ENCODE data around the gene YPEL2. TPM values are rescaled to one million over a fixed set of nuclear protein-coding genes. Genes with fewer than 3 reads are reported as not detected.
A peak's percentile ranks its signal among the peaks of the same experiment; 100 is the strongest.

The YPEL2 gene
- total and polyA plus RNA-seq, 2 donors: 7.0 to 10.6 TPM

DNA sequence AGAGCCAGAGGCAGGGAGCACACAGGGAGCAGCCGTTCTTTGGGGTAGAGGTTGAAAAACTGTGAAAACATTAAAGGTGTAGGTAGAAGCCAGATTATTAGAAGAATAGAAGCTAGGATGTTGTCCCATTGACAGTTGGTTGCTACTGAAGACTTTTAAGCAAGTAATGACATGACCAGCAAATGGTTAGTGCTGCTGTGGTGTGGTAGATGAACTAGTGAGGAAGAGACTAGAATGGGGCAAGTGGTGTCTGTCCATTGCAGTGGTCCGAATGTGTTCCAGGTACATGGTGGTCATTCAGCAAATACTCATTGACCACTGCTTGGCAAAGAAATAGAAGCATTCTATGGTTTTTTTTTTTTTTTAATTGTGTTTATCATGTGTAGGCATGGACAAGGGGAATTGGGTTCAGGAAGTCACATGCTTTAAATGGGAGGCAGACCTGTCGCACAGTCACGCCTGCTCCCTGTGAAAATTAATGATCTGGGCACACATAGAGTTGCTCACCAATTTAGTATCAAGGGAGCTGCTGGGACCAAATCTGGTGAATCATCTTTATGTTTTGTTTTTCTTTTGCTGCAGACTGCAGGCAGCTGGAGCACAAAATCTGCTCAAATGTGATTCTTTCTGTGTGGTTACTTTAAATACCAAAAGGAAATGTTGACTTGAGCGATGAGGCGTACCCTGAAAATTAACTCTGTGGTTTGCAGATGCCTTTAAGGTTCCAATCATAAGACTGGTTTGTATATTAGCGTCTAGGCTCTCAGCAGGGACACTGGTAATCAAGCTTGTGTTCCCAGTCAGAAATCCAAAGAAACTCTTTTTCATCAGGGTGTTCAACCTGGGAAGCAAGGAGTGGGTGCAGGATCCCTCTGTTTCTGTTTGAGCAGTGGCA lies 30.7 kb downstream of the YPEL2 start:
- Histone ChIP-seq H3K27me3 (ENCODE audit: control insufficient read depth in 2 of 2, insufficient read depth in 1 of 2, low read length in 1 of 2) (no peaks in the 10 kb centered on the region), H3K4me3 (ENCODE audit: low read length in 2 of 2) (no peak overlapping the region), H3K9me3 (ENCODE audit: control insufficient read depth in 2 of 2, insufficient read depth in 1 of 2, low read length in 1 of 2) (no peaks in the 10 kb centered on the region), H3K27ac (ENCODE audit: low read depth in 1 of 2, low read length in 1 of 2) (peak overlapping the region; percentile 55 to 58), H3K36me3 (ENCODE audit: control insufficient read depth in 2 of 2, insufficient read depth in 2 of 2, low read length in 1 of 2) (no peaks in the 10 kb centered on the region), H3K4me1 (ENCODE audit: control insufficient read depth in 2 of 2, insufficient read depth in 2 of 2, low read length in 2 of 2) (peaks cover 14 to 47% of the 10 kb centered on the region in 2 donors)
- DNase-seq (ENCODE audit: low read depth in 6 of 9, low spot score in 9 of 9): peak in 5 of 9 donors; percentile 15 to 71 (median 39)
- 37% methylated on average over 7 of the region's 7 CpGs for WGBS

DNA sequence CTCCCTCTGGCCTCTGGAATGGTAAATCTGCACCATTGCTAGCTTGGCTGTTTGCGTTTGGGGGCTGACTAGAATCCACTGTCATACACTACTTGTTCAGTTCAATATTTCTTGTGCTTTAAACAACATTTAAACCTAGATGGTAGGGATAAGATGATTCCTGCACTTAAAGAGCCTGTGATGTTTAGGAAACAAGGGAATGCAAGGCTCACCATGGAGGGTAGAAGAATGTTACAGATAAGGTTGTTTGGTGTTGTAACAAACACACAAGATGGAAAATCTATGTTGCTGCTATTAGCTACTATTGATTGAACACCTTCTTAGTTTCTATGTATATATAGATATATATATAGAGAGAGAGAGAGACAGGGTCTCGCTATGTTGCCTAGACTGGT lies 31.4 kb downstream of the YPEL2 start:
- Histone ChIP-seq H3K4me3 (ENCODE audit: low read length in 2 of 2) (no peak overlapping the region), H3K27ac (ENCODE audit: low read depth in 1 of 2, low read length in 1 of 2) (peak overlapping the region; percentile 55 to 58), H3K27me3 (ENCODE audit: control insufficient read depth in 2 of 2, insufficient read depth in 1 of 2, low read length in 1 of 2) (no peaks in the 10 kb centered on the region), H3K4me1 (ENCODE audit: control insufficient read depth in 2 of 2, insufficient read depth in 2 of 2, low read length in 2 of 2) (peaks cover 14 to 48% of the 10 kb centered on the region in 2 donors), H3K9me3 (ENCODE audit: control insufficient read depth in 2 of 2, insufficient read depth in 1 of 2, low read length in 1 of 2) (no peaks in the 10 kb centered on the region), H3K36me3 (ENCODE audit: control insufficient read depth in 2 of 2, insufficient read depth in 2 of 2, low read length in 1 of 2) (no peaks in the 10 kb centered on the region)
- 78% methylated on average over 2 of the region's 2 CpGs for WGBS
- no peak for DNase-seq (ENCODE audit: low read depth in 6 of 9, low spot score in 9 of 9)

DNA sequence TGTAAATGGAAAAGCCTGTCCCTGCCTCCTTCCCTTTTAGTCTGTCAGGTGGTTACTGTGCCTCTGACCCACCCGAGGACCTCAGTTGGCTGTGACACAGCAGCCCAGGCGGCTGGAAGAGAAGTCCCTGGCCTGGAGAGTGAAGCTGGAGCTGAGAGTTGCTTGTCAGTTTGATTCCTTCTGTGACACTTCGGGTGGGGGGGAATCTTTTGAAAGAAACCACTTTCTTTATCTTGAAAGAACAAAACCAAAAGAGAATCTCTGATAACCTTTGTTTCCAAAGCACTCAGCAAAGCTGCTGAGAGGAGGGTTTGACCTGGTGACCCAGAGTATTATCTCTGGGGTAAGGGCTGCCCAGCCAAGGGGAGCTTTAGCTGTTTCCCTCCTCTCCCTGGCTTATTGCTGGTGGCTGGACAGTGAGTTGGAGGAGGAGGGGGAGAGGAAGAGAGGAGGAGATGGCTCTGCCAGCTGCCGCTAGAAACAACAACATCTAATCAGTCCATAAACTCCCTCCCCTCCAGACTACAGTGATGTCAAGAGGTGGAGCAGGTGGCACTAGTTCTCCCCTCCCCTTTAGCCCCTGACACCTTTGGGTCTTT lies 34.0 kb downstream of the YPEL2 start:
- Histone ChIP-seq H3K36me3 (ENCODE audit: control insufficient read depth in 2 of 2, insufficient read depth in 2 of 2, low read length in 1 of 2) (no peaks in the 10 kb centered on the region), H3K27me3 (ENCODE audit: control insufficient read depth in 2 of 2, insufficient read depth in 1 of 2, low read length in 1 of 2) (no peaks in the 10 kb centered on the region), H3K9me3 (ENCODE audit: control insufficient read depth in 2 of 2, insufficient read depth in 1 of 2, low read length in 1 of 2) (no peaks in the 10 kb centered on the region), H3K4me3 (ENCODE audit: low read length in 2 of 2) (no peak overlapping the region), H3K4me1 (ENCODE audit: control insufficient read depth in 2 of 2, insufficient read depth in 2 of 2, low read length in 2 of 2) (peaks cover 14 to 48% of the 10 kb centered on the region in 2 donors), H3K27ac (ENCODE audit: low read depth in 1 of 2, low read length in 1 of 2) (peak overlapping the region; percentile 74 to 83)
- DNase-seq (ENCODE audit: low read depth in 6 of 9, low spot score in 9 of 9): peak in 4 of 9 donors; percentile 25 to 66 (median 30)
- WGBS: 44% methylated on average over 4 of the region's 4 CpGs

DNA sequence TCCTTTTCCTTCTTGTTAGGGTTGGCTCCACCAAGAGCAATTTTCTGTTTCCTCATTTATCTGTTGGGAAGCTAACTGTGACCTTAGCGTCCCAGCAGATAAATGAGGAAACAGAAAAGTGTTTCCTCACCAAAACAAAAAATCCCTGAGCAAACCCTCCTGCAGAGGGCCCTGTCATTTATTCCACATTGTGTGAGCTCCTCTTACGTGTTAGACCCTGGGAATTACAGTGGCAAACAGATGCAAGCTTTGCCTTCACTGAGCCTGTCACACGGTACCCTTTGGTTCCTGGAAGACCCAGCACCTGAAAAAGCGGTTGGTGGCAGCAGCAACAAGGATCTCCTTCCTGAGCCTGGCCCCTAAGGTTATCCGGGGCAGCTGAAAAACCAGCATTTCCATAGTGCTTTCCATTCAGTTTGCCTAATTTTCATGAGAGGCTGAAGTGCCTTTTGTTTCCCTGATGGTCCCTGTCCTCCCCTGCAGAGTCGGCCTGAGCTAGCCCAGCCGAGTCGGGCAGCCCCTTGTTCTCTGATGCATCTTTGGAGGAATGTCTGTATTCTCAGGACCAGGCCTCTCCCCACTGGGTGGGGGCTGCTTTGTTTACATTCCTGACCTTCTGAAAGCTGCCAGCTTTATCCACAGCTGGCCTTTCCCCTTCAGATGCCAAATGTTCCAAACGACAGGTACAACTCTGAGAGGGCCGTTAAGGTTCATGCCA lies 34.7 kb downstream of the YPEL2 start:
- Histone ChIP-seq H3K27me3 (ENCODE audit: control insufficient read depth in 2 of 2, insufficient read depth in 1 of 2, low read length in 1 of 2) (no peaks in the 10 kb centered on the region), H3K9me3 (ENCODE audit: control insufficient read depth in 2 of 2, insufficient read depth in 1 of 2, low read length in 1 of 2) (no peaks in the 10 kb centered on the region), H3K4me1 (ENCODE audit: control insufficient read depth in 2 of 2, insufficient read depth in 2 of 2, low read length in 2 of 2) (peaks cover 14 to 52% of the 10 kb centered on the region in 2 donors), H3K36me3 (ENCODE audit: control insufficient read depth in 2 of 2, insufficient read depth in 2 of 2, low read length in 1 of 2) (no peaks in the 10 kb centered on the region), H3K27ac (ENCODE audit: low read depth in 1 of 2, low read length in 1 of 2) (peak overlapping the region; percentile 74 to 83), H3K4me3 (ENCODE audit: low read length in 2 of 2) (no peak overlapping the region)
- 92% methylated on average over 10 of the region's 10 CpGs for WGBS
- DNase-seq (ENCODE audit: low read depth in 6 of 9, low spot score in 9 of 9): no peak

DNA sequence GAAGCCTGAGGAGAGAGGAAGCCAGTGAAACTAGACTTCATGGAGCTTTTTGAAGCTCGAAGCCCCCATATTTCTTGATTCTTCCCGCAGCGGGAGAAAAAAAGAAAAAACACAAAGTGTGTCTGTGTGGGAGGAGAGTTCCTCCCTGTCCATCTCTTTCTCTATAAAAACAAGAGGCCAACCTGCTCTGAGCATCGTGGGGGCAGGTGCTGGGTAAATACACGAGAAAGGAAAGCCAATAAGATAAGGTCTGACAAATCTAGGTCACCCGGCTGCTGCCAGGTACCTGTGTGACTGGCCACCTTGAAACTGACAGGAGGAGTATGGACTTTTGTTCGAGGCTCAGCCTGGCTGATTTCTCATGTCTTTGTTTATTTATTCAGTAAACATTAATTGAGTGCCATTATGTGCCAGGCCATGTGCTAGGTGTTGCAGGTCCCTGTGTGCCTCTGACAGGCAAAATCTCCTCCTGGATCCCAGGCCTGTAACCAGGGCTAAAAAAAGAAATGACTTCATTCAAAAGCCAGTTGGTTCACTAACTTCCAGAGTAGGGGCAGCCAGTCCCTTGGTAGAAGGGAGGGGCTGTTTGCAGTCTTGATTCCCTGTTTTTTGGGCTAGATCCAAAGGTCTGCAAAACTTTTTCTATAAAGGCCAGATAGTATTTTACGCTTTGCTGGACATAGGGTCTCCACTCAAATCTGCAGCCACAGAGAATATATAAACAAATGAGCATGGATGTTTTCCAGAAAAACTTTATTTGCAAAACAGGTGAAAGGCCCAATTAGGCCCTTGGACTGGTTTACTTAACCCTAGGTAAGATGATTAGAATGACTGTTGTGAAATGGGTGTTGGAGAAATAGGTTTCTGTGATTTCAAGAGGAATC lies 35.6 kb downstream of the YPEL2 start:
- no peaks in the 10 kb centered on the region for H3K27me3 ChIP-seq (ENCODE audit: control insufficient read depth in 2 of 2, insufficient read depth in 1 of 2, low read length in 1 of 2)
- no peaks in the 10 kb centered on the region for H3K9me3 ChIP-seq (ENCODE audit: control insufficient read depth in 2 of 2, insufficient read depth in 1 of 2, low read length in 1 of 2)
- H3K36me3 ChIP-seq (ENCODE audit: control insufficient read depth in 2 of 2, insufficient read depth in 2 of 2, low read length in 1 of 2): no peaks in the 10 kb centered on the region
- no peak overlapping the region for H3K4me3 ChIP-seq (ENCODE audit: low read length in 2 of 2)
- H3K4me1 ChIP-seq (ENCODE audit: control insufficient read depth in 2 of 2, insufficient read depth in 2 of 2, low read length in 2 of 2): peaks cover 14 to 51% of the 10 kb centered on the region in 2 donors
- DNase-seq (ENCODE audit: low read depth in 6 of 9, low spot score in 9 of 9): no peak
- 91% methylated on average over 8 of the region's 8 CpGs for WGBS
- peak overlapping the region in 1 of 2 donors; percentile 8 for H3K27ac ChIP-seq (ENCODE audit: low read depth in 1 of 2, low read length in 1 of 2)

DNA sequence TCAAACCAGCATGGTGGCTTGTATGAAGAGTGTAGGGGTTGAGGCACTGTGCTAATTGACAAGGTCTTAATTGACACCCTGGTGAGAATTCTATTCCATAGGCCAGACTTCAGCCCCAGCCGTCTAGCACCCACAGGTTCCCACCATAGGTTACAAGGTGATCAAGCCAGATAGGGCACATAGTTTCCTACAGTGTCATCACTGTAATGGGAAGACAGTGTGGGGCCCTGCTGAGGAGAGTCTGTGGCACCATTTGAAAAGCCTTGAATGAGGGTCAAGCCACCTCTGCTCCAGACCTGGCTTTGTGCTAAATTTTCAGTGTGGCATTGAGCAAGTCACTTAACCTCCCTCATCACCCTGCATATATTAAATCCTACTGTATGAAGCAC lies 36.2 kb downstream of the YPEL2 start:
- no peaks in the 10 kb centered on the region for H3K9me3 ChIP-seq (ENCODE audit: control insufficient read depth in 2 of 2, insufficient read depth in 1 of 2, low read length in 1 of 2)
- WGBS: 100% methylated on average over 1 of the region's 1 CpG
- no peak for DNase-seq (ENCODE audit: low read depth in 6 of 9, low spot score in 9 of 9)
- no peak overlapping the region for H3K4me3 ChIP-seq (ENCODE audit: low read length in 2 of 2)
- no peaks in the 10 kb centered on the region for H3K36me3 ChIP-seq (ENCODE audit: control insufficient read depth in 2 of 2, insufficient read depth in 2 of 2, low read length in 1 of 2)
- H3K4me1 ChIP-seq (ENCODE audit: control insufficient read depth in 2 of 2, insufficient read depth in 2 of 2, low read length in 2 of 2): peaks cover 14 to 51% of the 10 kb centered on the region in 2 donors
- H3K27me3 ChIP-seq (ENCODE audit: control insufficient read depth in 2 of 2, insufficient read depth in 1 of 2, low read length in 1 of 2): no peaks in the 10 kb centered on the region
- H3K27ac ChIP-seq (ENCODE audit: low read depth in 1 of 2, low read length in 1 of 2): no peak overlapping the region

DNA sequence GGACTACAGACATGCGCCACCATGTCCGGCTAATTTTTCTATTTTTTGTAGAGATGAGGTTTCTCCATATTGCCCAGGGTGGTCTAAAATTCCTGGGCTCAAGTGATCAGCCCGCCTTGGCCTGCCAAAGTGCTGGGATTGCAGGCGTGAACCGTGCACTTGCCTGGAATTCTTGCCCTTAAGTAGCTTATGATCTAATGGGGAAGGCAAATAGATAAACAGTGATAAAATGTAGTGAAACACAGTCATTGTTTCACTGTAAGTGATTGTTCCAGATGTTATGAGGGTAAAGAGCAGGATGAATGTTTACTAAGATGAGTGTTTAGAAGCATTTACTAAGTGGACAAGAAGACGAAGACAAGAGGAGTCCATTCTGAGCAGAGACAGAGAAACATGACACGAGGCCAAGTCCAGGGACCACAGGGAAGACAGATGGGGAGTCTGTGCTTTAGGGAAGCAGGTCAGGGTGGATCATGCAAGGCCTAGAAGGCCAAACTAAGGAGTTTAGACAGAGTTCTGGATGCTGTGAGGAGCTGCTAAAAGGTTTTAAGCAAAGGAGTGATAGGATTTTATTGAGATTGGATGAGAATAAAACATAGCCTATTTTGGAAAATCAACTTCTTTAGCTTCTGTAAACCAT lies 36.9 kb downstream of the YPEL2 start:
- Histone ChIP-seq H3K4me1 (ENCODE audit: control insufficient read depth in 2 of 2, insufficient read depth in 2 of 2, low read length in 2 of 2) (peaks cover 14 to 56% of the 10 kb centered on the region in 2 donors), H3K27ac (ENCODE audit: low read depth in 1 of 2, low read length in 1 of 2) (no peak overlapping the region), H3K36me3 (ENCODE audit: control insufficient read depth in 2 of 2, insufficient read depth in 2 of 2, low read length in 1 of 2) (no peaks in the 10 kb centered on the region), H3K9me3 (ENCODE audit: control insufficient read depth in 2 of 2, insufficient read depth in 1 of 2, low read length in 1 of 2) (no peaks in the 10 kb centered on the region), H3K27me3 (ENCODE audit: control insufficient read depth in 2 of 2, insufficient read depth in 1 of 2, low read length in 1 of 2) (no peaks in the 10 kb centered on the region), H3K4me3 (ENCODE audit: low read length in 2 of 2) (no peak overlapping the region)
- no peak for DNase-seq (ENCODE audit: low read depth in 6 of 9, low spot score in 9 of 9)
- 97% methylated on average over 7 of the region's 7 CpGs for WGBS

All from thymus (tissue), 11 donors.